Lower leg skin (tissue), 3 donors: ENCODE results near the gene DPP10.

ENCODE experiments used
- CTCF ChIP-seq, 3 donors: fragments of 450-650 bp; IDR thresholded peaks; one replicate each; pipeline ENCODE4 v1.5.1; 2016; ENCODE audit warnings: antibody characterized with exemption in 3 of 3, mild to moderate bottlenecking in 3 of 3, moderate library complexity in 2 of 3
- POLR2A ChIP-seq, 2 donors: fragments of 450-650 bp; IDR thresholded peaks; one replicate each; pipeline ENCODE4 v1.6.1; 2016 to 2017; ENCODE audit warnings: antibody characterized with exemption in 2 of 2, mild to moderate bottlenecking in 1 of 2, moderate library complexity in 1 of 2

GRCh38 chr2:115161081-115161770, 718.8 kb downstream of the DPP10 start:
- TF ChIP-seq POLR2A (IDR thresholded peaks at IDR 0.05) (no peak), CTCF (IDR thresholded peaks at IDR 0.05) (no peak)
